ENCODE measurements around the gene NR1H3.
A peak's percentile ranks its signal among the peaks of the same experiment; 100 is the strongest.

Gene NR1H3

GRCh38 chr11:47268448-47269001 is 10.7 kb downstream of the NR1H3 start:
- TF ChIP-seq CTCF (IDR thresholded peaks at IDR 0.05; ENCODE audit: insufficient read depth, low read length, poor library complexity, severe bottlenecking), result no peak
- no peak for DNase-seq (ENCODE audit: extremely low read depth, insufficient read length)
- H3K4me3 ChIP-seq (replicated peaks; ENCODE audit: low read depth, low read length), result peak overlapping the region; percentile 86; the same call in 1 of the 2 replicates
- H3K36me3 ChIP-seq (ENCODE audit: control insufficient read depth, insufficient read depth, low read length), result no peaks in the 10 kb centered on the region
- H3K27me3 ChIP-seq (replicated peaks; ENCODE audit: control insufficient read depth, insufficient read depth, low read length), result no peaks in the 10 kb centered on the region

GRCh38 chr11:47269002-47269828 is 11.4 kb downstream of the NR1H3 start:
- TF ChIP-seq CTCF (IDR thresholded peaks at IDR 0.05; ENCODE audit: insufficient read depth, low read length, poor library complexity, severe bottlenecking), result no peak

GRCh38 chr11:47269829-47270305 is 12.1 kb downstream of the NR1H3 start, which contains the start of gene MADD:
Gene MADD, plus strand, starts transcription at chr11:47270133.
- peak; percentile 13 for TF ChIP-seq CTCF (IDR thresholded peaks at IDR 0.05; ENCODE audit: insufficient read depth, low read length, poor library complexity, severe bottlenecking)
- Histone ChIP-seq H3K36me3 (ENCODE audit: control insufficient read depth, insufficient read depth, low read length) (peaks cover 5% of the 10 kb centered on the region), H3K4me3 (replicated peaks; ENCODE audit: low read depth, low read length) (peak within 1 kb of the TSS; percentile 86), H3K27me3 (replicated peaks; ENCODE audit: control insufficient read depth, insufficient read depth, low read length) (no peaks in the 10 kb centered on the region)
- DNase-seq (ENCODE audit: extremely low read depth, insufficient read length), result peak; percentile 96

More at GRCh38 chr11:47269002-47269828, 11.4 kb downstream of the NR1H3 start:
- DNase-seq (ENCODE audit: extremely low read depth, insufficient read length), result peak; percentile 94
- H3K27me3 ChIP-seq (replicated peaks; ENCODE audit: control insufficient read depth, insufficient read depth, low read length), result no peaks in the 10 kb centered on the region
- peak overlapping the region; percentile 86 for H3K4me3 ChIP-seq (replicated peaks; ENCODE audit: low read depth, low read length)
- H3K36me3 ChIP-seq (ENCODE audit: control insufficient read depth, insufficient read depth, low read length), result no peaks in the 10 kb centered on the region

- H3K4me3 ChIP-seq (replicated peaks; ENCODE audit: low read depth, low read length), result peak overlapping the region; percentile 86
- H3K36me3 ChIP-seq (ENCODE audit: control insufficient read depth, insufficient read depth, low read length), result peaks cover 5% of the 10 kb centered on the region
- no peak for TF ChIP-seq CTCF (IDR thresholded peaks at IDR 0.05; ENCODE audit: insufficient read depth, low read length, poor library complexity, severe bottlenecking)
- no peaks in the 10 kb centered on the region for H3K27me3 ChIP-seq (replicated peaks; ENCODE audit: control insufficient read depth, insufficient read depth, low read length)
- peak; percentile 24 for DNase-seq (ENCODE audit: extremely low read depth, insufficient read length)
Observed at GRCh38 chr11:47270331-47271271, 12.8 kb downstream of the NR1H3 start.

GRCh38 chr11:47271328-47271727 is 13.5 kb downstream of the NR1H3 start:
- Histone ChIP-seq H3K4me3 (replicated peaks; ENCODE audit: low read depth, low read length) (peak overlapping the region; percentile 86), H3K36me3 (ENCODE audit: control insufficient read depth, insufficient read depth, low read length) (peaks cover 5% of the 10 kb centered on the region), H3K27me3 (replicated peaks; ENCODE audit: control insufficient read depth, insufficient read depth, low read length) (no peaks in the 10 kb centered on the region)
- DNase-seq (ENCODE audit: extremely low read depth, insufficient read length), result no peak
- no peak for TF ChIP-seq CTCF (IDR thresholded peaks at IDR 0.05; ENCODE audit: insufficient read depth, low read length, poor library complexity, severe bottlenecking)

All from GM06990 (cell line).